HG02759 (cell line): ENCODE results near the gene ST6GALNAC3.
A peak's percentile ranks its signal among the peaks of the same experiment; 100 is the strongest.

ENCODE experiments used
- ATAC-seq: cut with Tn5 transposase; IDR thresholded peaks from one replicate; pipeline ENCODE4 v1.9.1; 2021; ENCODE audit warnings: mild to moderate bottlenecking, moderate library complexity; ENCODE audit not compliant: unreplicated experiment

ST6GALNAC3 gene

GRCh38 chr1:76408303-76408702 lies 333.8 kb downstream of the ST6GALNAC3 start:
- no peak for ATAC-seq

GRCh38 chr1:76410499-76410898 lies 336.0 kb downstream of the ST6GALNAC3 start:
- ATAC-seq: no peak

- no peak for ATAC-seq
These were observed 344.0 kb downstream of the ST6GALNAC3 start for GRCh38 chr1:76418531-76418930.

GRCh38 chr1:76419603-76420002 lies 345.1 kb downstream of the ST6GALNAC3 start:
- ATAC-seq: no peak

GRCh38 chr1:76425201-76426145 lies 350.9 kb downstream of the ST6GALNAC3 start:
- peak; percentile 87 for ATAC-seq

- no peak for ATAC-seq
These were observed 352.1 kb downstream of the ST6GALNAC3 start for GRCh38 chr1:76426606-76427005.

- ATAC-seq: no peak
These were observed 353.5 kb downstream of the ST6GALNAC3 start for GRCh38 chr1:76428028-76428427.

GRCh38 chr1:76430531-76430930 lies 356.0 kb downstream of the ST6GALNAC3 start:
- ATAC-seq: no peak

GRCh38 chr1:76433526-76433925 lies 359.0 kb downstream of the ST6GALNAC3 start:
- no peak for ATAC-seq

- no peak for ATAC-seq
These were observed 368.7 kb downstream of the ST6GALNAC3 start for GRCh38 chr1:76443217-76443616.

GRCh38 chr1:76444773-76445172 lies 370.2 kb downstream of the ST6GALNAC3 start:
- no peak for ATAC-seq

GRCh38 chr1:76450229-76450628 lies 375.7 kb downstream of the ST6GALNAC3 start:
- no peak for ATAC-seq

GRCh38 chr1:76463278-76463677 lies 388.7 kb downstream of the ST6GALNAC3 start:
- ATAC-seq: no peak

GRCh38 chr1:76463849-76464248 lies 389.3 kb downstream of the ST6GALNAC3 start:
- ATAC-seq: no peak

- no peak for ATAC-seq
These were observed 390.5 kb downstream of the ST6GALNAC3 start for GRCh38 chr1:76465030-76465429.

GRCh38 chr1:76470166-76470565 lies 395.6 kb downstream of the ST6GALNAC3 start:
- no peak for ATAC-seq

GRCh38 chr1:76471536-76471935 lies 397.0 kb downstream of the ST6GALNAC3 start:
- ATAC-seq: no peak

GRCh38 chr1:76473591-76473990 lies 399.0 kb downstream of the ST6GALNAC3 start:
- ATAC-seq: no peak

- no peak for ATAC-seq
These were observed 400.4 kb downstream of the ST6GALNAC3 start for GRCh38 chr1:76474922-76475321.

- ATAC-seq: no peak
These were observed 402.6 kb downstream of the ST6GALNAC3 start for GRCh38 chr1:76477156-76477555.

GRCh38 chr1:76480827-76481226 lies 406.3 kb downstream of the ST6GALNAC3 start:
- ATAC-seq: no peak

GRCh38 chr1:76481672-76482071 lies 407.1 kb downstream of the ST6GALNAC3 start:
- no peak for ATAC-seq

- ATAC-seq: no peak
These were observed 407.7 kb downstream of the ST6GALNAC3 start for GRCh38 chr1:76482272-76482671.
